ENCODE measurements around the gene CLASP1. TPM values are rescaled to one million over a fixed set of nuclear protein-coding genes. Genes with fewer than 3 reads are reported as not detected.

Gene CLASP1
- total and polyA plus RNA-seq, 2 experiments from 2014 or later: 16.6 to 56.3 TPM

GRCh38 chr2:121368155-121368554 is 281.1 kb downstream of the CLASP1 start:
- no peak for TF ChIP-seq JUNB (IDR thresholded peaks at IDR 0.05; ENCODE audit: unreplicated experiment)
- TF ChIP-seq ZNF331 (CRISPR knock-in tag; IDR thresholded peaks at IDR 0.05; ENCODE audit: low read depth): no peak
- TF ChIP-seq EZH2phosphoT487 (IDR thresholded peaks at IDR 0.05; ENCODE audit: unreplicated experiment): no peak
- no peak for TF ChIP-seq ETS1 (IDR thresholded peaks at IDR 0.05)
- TF ChIP-seq ZNF114 (CRISPR knock-in tag; IDR thresholded peaks at IDR 0.05): no peak
- no peak for TF ChIP-seq EZH2 (IDR thresholded peaks at IDR 0.05; ENCODE audit: low read depth, unreplicated experiment)
- no peak for TF ChIP-seq ZNF462 (CRISPR knock-in tag; IDR thresholded peaks at IDR 0.05)
- no peak for TF ChIP-seq REST (IDR thresholded peaks at IDR 0.05; ENCODE audit: unreplicated experiment)
- TF ChIP-seq CREB1 (CRISPR knock-in tag; IDR thresholded peaks at IDR 0.05; ENCODE audit: low read depth): no peak
- TF ChIP-seq CTCF (conservative IDR thresholded peaks at IDR 0.05; ENCODE audit: low read depth in 2 of 2): no peak
- no peak for TF ChIP-seq STAT1 (IDR thresholded peaks at IDR 0.05; ENCODE audit: unreplicated experiment)
- Histone ChIP-seq H3K4me1 (ENCODE audit: insufficient read depth) (no peaks in the 10 kb centered on the region), H3K27me3 (ENCODE audit: insufficient read depth) (no peaks in the 10 kb centered on the region), H2AFZ (no peak overlapping the region), H3K27ac (ENCODE audit: low read depth) (no peak overlapping the region), H3K36me3 (ENCODE audit: insufficient read depth) (no peaks in the 10 kb centered on the region; the same call in 1 of the 2 replicates), H3K9me2 (ENCODE audit: insufficient read depth) (no peaks in the 10 kb centered on the region), H3K79me2 (replicated peaks; ENCODE audit: insufficient read depth) (no peaks in the 10 kb centered on the region), H3K4me3 (no peak overlapping the region), H3K4me2 (no peak overlapping the region), H3F3A (replicated peaks; ENCODE audit: low read depth) (no peaks in the 10 kb centered on the region), H4K20me1 (replicated peaks; ENCODE audit: insufficient read depth) (no peaks in the 10 kb centered on the region)
- no peak overlapping the region for H3K4me3 Mint-ChIP-seq
- peaks cover 14% of the 10 kb centered on the region for H3K36me3 Mint-ChIP-seq (ENCODE audit: low read depth)
- no peaks in the 10 kb centered on the region for H3K9me3 Mint-ChIP-seq
- H3K27me3 Mint-ChIP-seq (ENCODE audit: insufficient read depth, low read depth, poor library complexity): peaks cover 11% of the 10 kb centered on the region
- ATAC-seq (no peak), DNase-seq (ENCODE audit: low spot score) (no peak)
- no peaks in the 10 kb centered on the region for H3K4me1 Mint-ChIP-seq
- peak overlapping the region; percentile 79; the same call in 1 of the 2 replicates for H3K27ac Mint-ChIP-seq
